Stimulated activated CD4-positive, alpha-beta T cell treated with anti-CD3 and anti-CD28 coated beads, Interleukin-12 subunit alpha, Interleukin-12 subunit beta, amount 100 ng/mL, for 24 hours (primary cell): Measurements from ENCODE around the gene ASH1L.
A peak's percentile ranks its signal among the peaks of the same experiment; 100 is the strongest.
"Not testable (repeated sequence)": the region's sequence is repeated elsewhere in the genome, so short reads cannot be mapped to it uniquely, and the experiment has no call there.

Source experiments
- DNase-seq, 2 experiments: peaks; one replicate each; pipeline ENCODE4 v3.0.0-alpha.2; 2020; ENCODE audit warnings: low read depth in 2 of 2

ASH1L gene

GRCh38 chr1:155561779-155562580, 623 bp downstream of the ASH1L start:
- DNase-seq = peak in 1 of 2 experiments; percentile 42

- no peak for DNase-seq
Observed at GRCh38 chr1:155555915-155556314, 6.7 kb downstream of the ASH1L start.

GRCh38 chr1:155553349-155553748, 9.3 kb downstream of the ASH1L start:
- no peak for DNase-seq

DNA sequence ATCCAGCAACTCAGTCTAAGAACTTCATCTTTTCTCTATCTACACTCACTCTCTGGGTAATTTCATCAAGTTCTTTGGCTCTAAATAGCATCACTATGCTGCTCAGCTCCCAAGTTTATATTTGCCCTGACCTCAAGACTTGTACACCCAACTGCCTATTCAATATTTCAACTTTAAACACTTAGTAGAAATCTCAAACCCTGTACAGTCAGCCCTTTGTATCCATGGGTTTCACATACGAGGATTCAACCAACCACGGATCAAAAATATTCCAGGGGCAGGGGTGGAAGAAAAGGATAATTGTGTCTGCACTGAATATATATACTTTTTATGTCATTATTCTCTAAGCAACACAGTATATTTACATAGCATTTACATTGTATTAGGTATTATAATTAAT, 13.9 kb downstream of the ASH1L start:
- no peak for DNase-seq

DNA sequence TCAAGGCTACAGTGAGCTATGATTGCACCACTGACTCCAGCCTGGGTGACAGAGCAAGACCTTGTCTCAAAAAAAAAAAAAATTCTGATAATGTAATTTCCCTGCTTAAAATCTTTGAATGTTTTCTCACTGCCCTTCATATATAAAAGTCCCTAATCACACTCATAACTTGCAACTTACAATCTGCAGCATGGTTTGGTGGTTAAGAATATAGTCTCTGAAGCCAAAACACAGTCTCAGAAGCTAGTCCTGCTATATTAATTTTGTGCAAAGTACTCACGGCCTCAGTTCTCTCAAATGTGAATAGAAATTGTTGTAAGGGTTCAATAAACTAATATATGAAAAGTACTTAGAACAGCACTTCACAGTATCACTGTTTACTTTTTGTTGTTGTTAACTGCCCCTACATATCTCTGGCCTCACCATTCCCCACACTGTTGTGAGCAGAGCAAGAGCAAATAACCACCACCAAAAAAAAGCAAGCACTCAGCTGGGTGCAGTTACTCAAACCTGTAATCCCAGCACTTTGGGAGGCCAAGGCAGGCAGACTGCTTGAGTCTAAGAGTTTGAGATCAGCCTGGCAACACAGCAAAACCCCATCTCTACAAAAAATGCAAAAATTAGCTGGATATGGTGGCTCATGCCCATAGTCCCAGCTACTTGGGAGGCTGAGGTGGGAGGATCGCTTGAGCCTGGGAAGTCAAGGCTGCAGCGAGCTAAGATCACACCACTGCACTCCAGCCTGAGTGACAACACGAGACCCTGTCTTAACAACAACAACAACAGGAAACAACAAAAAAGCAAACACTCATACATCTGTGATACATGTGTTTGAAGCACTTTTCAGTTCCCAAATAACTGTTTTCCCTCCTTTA, 22.4 kb downstream of the ASH1L start:
- no peak for DNase-seq

GRCh38 chr1:155537193-155537592, 25.4 kb downstream of the ASH1L start:
- DNase-seq = no peak

DNA sequence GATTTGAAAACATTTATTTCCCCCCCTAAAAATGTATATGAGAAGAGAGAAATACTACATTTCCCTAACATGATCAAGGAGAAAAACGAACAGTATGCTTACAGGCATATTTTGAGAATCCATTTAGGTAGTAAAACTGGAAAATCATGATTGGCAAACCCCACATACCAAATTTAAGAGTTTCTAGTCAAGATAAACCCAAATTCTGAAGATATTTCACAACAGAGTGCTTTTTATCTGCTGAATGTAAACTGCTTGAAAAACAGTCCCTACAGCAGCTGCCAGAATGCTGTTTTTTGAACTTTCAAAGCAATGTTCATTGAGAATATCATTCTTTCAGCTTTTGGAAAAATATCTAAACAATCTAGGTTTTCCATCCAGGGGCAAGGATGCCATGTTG, 31.0 kb downstream of the ASH1L start:
- DNase-seq = no peak

DNA sequence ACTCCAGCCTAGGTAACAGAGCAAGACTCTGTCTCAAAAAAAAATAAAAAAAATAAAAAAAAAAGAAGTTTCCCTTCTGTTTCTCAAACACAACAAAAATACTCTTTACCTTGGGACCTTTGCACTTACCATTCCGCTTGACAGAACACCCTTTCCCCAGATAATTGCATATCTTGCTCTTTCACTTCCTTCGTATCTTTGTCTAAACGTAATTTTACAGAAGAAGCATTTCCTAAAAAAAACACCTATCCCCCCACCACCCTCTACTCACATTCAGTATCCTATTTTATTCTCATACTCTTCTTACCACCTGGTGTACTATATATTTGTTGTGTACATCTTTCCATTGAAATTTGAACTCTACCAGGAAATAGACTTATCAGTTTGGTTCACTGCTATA, 32.7 kb downstream of the ASH1L start:
- no peak for DNase-seq

- no peak for DNase-seq
Observed at GRCh38 chr1:155529109-155529508, 33.5 kb downstream of the ASH1L start.

GRCh38 chr1:155527677-155528076, 34.9 kb downstream of the ASH1L start:
- DNase-seq = no peak

DNA sequence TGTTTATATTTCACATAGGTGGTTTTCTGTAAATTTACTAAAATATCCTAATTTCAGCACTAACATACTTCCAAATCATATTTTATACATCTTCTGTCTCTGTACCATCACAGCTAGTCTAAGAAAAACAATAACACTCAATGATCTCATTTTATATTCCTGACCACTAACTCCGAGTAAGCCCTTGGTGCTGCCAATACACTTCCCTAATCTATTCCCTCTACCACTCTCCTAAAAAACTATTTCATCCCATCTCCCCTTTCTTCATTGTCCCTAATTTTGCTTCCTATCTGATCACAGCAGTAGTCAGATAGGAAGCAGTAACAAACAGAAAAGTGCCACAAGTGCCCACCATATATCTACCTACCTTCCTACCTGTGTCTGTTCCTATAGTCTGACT, 36.2 kb downstream of the ASH1L start:
- no peak for DNase-seq

DNA sequence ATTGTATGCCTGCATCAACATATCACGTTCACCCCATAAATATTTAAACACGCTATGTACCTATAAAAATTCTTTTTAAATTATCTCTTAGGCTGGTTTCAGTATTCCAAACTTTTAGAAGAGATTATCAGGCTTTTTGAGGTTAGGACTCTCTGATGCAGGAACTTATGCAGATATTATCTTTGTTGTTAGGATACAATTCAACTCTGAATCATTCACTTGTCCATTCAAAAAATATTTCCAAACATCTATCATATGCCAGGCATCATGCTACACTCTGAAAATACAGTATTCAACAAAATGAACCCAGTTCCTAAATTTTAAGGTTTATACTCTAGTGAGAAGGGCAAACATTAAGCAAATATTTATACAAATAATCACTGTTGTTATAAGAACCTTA, 40.5 kb downstream of the ASH1L start:
- no peak for DNase-seq

DNA sequence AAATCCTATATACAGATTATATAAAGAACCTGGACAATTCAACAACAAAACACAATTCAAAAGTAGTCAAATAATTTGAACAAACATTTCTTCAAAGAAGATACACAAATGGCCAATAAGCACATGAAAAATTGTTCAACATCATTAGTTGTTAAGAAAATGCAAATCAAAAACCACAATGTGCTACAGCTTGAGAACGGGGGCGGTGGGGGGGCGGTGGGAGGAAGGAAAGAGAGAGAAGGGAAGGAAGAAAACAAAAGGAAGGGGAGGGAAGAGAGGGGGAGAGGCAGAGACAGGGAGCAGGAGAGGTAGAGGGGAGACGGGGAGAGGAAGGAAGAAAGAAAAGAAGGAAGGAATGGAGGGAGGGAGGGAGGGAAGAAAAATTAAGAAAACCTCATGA, 44.1 kb downstream of the ASH1L start:
- no peak for DNase-seq

DNA sequence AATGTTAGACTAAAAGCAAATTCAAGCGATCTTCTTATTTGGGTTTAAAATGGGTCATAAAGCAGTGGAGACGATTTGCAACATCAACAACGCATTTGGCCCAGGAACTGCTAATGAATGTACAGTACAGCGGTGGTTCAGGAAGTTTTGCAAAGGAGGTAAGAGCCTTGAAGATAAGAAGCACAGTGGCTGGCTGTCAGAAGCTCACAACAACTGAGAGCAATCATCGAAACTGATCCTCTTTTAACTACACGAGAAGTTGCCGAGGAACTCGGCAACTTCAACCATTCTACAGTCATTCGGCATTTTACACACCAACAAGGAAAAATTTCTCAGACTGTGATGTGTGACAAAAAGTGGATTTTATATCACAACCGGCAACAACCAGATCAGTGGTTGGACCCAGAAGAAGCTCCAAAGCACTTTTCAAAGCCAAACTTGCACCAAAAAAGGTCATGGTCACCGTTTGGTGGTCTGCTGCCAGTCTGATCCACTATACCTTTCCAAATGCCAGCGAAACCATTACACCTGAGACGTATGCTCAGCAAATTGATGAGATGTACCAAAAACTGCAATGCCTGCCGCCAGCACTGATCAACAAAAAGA, 47.9 kb downstream of the ASH1L start:
- no peak for DNase-seq

DNA sequence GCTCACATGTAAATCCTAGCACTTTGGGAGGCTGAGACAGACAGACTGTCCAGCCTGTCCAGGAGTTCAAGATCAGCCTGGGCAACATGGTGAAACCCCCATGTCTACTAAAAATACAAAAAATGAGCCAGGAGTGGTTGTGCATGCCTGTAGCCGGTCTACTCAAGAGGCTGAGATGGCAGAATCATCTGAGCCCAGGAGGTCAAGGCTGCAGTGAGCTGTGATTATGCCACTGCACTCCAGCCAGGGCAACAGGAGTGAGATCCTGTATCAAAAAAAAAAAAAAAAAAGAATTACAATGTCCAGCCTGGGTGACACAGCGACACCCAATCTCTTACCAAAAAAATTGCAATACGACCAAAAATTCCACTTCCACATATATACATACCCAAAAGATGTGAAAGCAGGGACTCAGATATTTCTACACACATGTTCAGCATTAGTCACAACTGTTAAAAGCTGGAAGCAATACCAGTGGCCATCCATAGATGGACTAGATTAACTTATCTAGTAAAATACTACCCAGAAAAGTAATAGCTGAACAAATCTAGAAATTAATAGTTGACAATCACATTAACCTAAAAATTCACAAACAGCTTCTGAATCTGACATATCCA, 49.2 kb downstream of the ASH1L start:
- DNase-seq = no peak

- DNase-seq = not testable (repeated sequence)
Observed at GRCh38 chr1:155511385-155511784, 51.2 kb downstream of the ASH1L start.

GRCh38 chr1:155509064-155509463, 53.5 kb downstream of the ASH1L start:
- no peak for DNase-seq

DNA sequence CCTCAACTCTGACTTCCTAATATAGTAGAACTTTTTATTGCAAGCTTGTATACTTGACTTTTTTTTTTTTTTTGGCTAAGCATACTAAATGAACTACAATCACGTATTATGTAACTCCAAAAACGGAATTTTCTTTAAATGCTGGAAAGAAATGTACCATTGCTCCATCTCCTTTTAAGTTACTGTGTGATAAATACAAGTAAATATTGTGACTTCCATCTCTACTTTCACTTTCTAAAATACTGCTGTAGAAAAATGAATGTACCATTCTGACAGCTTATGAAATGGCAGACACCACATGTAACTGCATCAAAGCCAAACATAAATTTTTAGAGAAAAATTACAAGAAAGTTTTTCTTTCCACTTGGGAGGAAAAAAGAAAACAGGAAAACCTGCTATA, 54.7 kb downstream of the ASH1L start:
- DNase-seq = no peak

GRCh38 chr1:155505963-155506362, 56.6 kb downstream of the ASH1L start:
- DNase-seq = not testable (repeated sequence)

GRCh38 chr1:155504207-155504606, 58.4 kb downstream of the ASH1L start:
- no peak for DNase-seq

- DNase-seq = no peak
Observed at GRCh38 chr1:155499953-155500639, 62.5 kb downstream of the ASH1L start.

GRCh38 chr1:155499263-155499662, 63.3 kb downstream of the ASH1L start:
- DNase-seq = no peak
